HEK293 (cell line): ENCODE measurements around the gene APOBEC3F.
"Not testable (repeated sequence)": the region's sequence is repeated elsewhere in the genome, so short reads cannot be mapped to it uniquely, and the experiment has no call there.

Source experiments
- CTCF ChIA-PET: fragments of 350-600 bp; formaldehyde crosslinking; extraction: SDS; loops from one replicate; lab custom pipeline; 2021; ENCODE audit warnings: antibody characterized with exemption; lab: Yijun Ruan, JAX
- POLR2A ChIA-PET: fragments of 300-600 bp; formaldehyde crosslinking; extraction: SDS; loops from one replicate; lab custom pipeline; 2020; ENCODE audit warnings: antibody characterized with exemption, inconsistent platforms; lab: Yijun Ruan, JAX
- H3K27ac ChIP-seq: fragments of 200-500 bp; sonication (Bioruptor generic); 2 replicates; pipeline ENCODE4 v1.5.1; 2014; ENCODE audit warnings: low read depth, low read length, control low read depth, inconsistent platforms; ENCODE audit errors: extremely low read depth
- H3K36me3 ChIP-seq, 2 experiments: fragments of 200-500 bp in 1 of 2; sonication (Bioruptor generic) in 1 of 2; 1 replicate in 1 of 2; 2 replicates in 1 of 2; pipeline ENCODE4 v1.5.1; 2014 to 2017; ENCODE audit warnings: inconsistent platforms in 2 of 2, low read length in 2 of 2; ENCODE audit not compliant: control insufficient read depth in 2 of 2, insufficient read depth in 1 of 2
- H3K4me1 ChIP-seq: fragments of 200-500 bp; sonication (Bioruptor generic); 2 replicates; pipeline ENCODE4 v1.5.1; 2014; ENCODE audit warnings: mild to moderate bottlenecking, low read length, inconsistent platforms; ENCODE audit not compliant: control insufficient read depth, insufficient read depth
- H3K4me3 ChIP-seq: 2 replicates; pipeline ENCODE4 v1.5.1; 2011; ENCODE audit warnings: low read depth, mild to moderate bottlenecking, control low read depth, low read length, moderate library complexity
- H3K9me3 ChIP-seq: fragments of 200-500 bp; sonication (Bioruptor generic); 2 replicates; pipeline ENCODE4 v1.5.1; 2014; ENCODE audit warnings: low read depth, low read length, inconsistent platforms; ENCODE audit not compliant: control insufficient read depth, insufficient read depth
- EGR2 ChIP-seq: fragments of 450-650 bp; formaldehyde crosslinking; IDR thresholded peaks from 2 replicates; pipeline ENCODE4 v1.5.1; 2016; ENCODE audit warnings: low read depth, missing biosample characterization, missing genetic modification characterization
- GLIS1 ChIP-seq: fragments of 450-650 bp; formaldehyde crosslinking; IDR thresholded peaks from 2 replicates; pipeline ENCODE4 v1.5.1; 2016; ENCODE audit warnings: missing biosample characterization, missing genetic modification characterization
- GLIS2 ChIP-seq: fragments of 450-650 bp; formaldehyde crosslinking; IDR thresholded peaks from 2 replicates; pipeline ENCODE4 v1.5.1; 2016; ENCODE audit warnings: missing biosample characterization, missing genetic modification characterization
- IKZF3 ChIP-seq: fragments of 450-650 bp; IDR thresholded peaks from 2 replicates; pipeline ENCODE4 v1.5.0; 2018; ENCODE audit warnings: missing biosample characterization, mild to moderate bottlenecking, missing genetic modification characterization, moderate library complexity
- KLF1 ChIP-seq: fragments of 450-650 bp; formaldehyde crosslinking; IDR thresholded peaks from 2 replicates; pipeline ENCODE4 v1.5.1; 2016; ENCODE audit warnings: missing biosample characterization, missing genetic modification characterization
- KLF9 ChIP-seq: fragments of 450-650 bp; formaldehyde crosslinking; IDR thresholded peaks from 2 replicates; pipeline ENCODE4 v1.5.1; 2016; ENCODE audit warnings: missing biosample characterization, missing genetic modification characterization, low read depth
- SP2 ChIP-seq: fragments of 450-650 bp; formaldehyde crosslinking; IDR thresholded peaks from 2 replicates; pipeline ENCODE4 v1.5.1; 2016; ENCODE audit warnings: missing biosample characterization, missing genetic modification characterization
- ZBTB17 ChIP-seq: fragments of 450-650 bp; formaldehyde crosslinking; IDR thresholded peaks from 2 replicates; pipeline ENCODE4 v1.5.1; 2016; ENCODE audit warnings: missing biosample characterization, missing genetic modification characterization
- ZBTB44 ChIP-seq: fragments of 450-650 bp; IDR thresholded peaks from 2 replicates; pipeline ENCODE4 v1.5.1; 2018; ENCODE audit warnings: missing biosample characterization, mild to moderate bottlenecking, missing genetic modification characterization
- ZFHX2 ChIP-seq: fragments of 450-650 bp; formaldehyde crosslinking; conservative IDR thresholded peaks from 2 replicates; pipeline ENCODE4 v1.5.1; 2016; ENCODE audit warnings: missing biosample characterization, missing genetic modification characterization
- ZIC2 ChIP-seq: fragments of 450-650 bp; formaldehyde crosslinking; IDR thresholded peaks from 2 replicates; pipeline ENCODE4 v1.5.1; 2016; ENCODE audit warnings: missing biosample characterization, missing genetic modification characterization
- ZNF335 ChIP-seq: fragments of 450-650 bp; formaldehyde crosslinking; conservative IDR thresholded peaks from 2 replicates; pipeline ENCODE4 v1.5.1; 2016; ENCODE audit warnings: missing biosample characterization, missing genetic modification characterization

The APOBEC3F gene

DNA sequence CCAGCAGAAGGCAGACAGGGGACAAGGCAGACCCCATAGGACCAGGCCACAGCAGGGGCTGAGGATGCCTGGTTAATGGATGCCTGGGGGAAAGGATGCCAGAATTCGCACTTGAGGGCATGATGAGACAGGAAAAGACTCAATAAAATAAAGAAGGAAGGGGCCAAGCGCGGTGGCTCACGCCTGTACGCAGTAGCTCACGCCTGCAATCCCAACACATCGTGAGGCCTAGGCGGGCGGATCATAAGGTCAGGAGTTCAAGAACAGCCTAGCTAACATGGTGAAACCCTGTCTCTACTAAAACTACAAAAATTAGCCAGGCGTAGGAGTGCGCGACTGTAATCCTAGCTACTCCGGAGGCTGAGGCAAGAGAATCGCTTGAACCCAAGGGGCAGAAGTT lies 10.0 kb upstream of the APOBEC3F start:
- TF ChIP-seq EGR2 (tag by site-specific recombination) = peak; percentile 44
- no peak for TF ChIP-seq ZBTB44 (tag by site-specific recombination)
- ChIA-PET CTCF (no interaction called here), POLR2A (no interaction called here)
- H3K36me3 ChIP-seq = no peaks in the 10 kb centered on the region
- H3K9me3 ChIP-seq = no peaks in the 10 kb centered on the region
- H3K4me3 ChIP-seq = no peak overlapping the region
- H3K27ac ChIP-seq = no peak overlapping the region
- no peaks in the 10 kb centered on the region for H3K4me1 ChIP-seq

- CTCF ChIA-PET, H3K4me3 ChIP-seq, H3K36me3 ChIP-seq, H3K9me3 ChIP-seq, H3K27ac ChIP-seq, H3K4me1 ChIP-seq: not testable (repeated sequence)
- POLR2A ChIA-PET = interaction anchor here (0.6 kb wide), 1 partner anchor 42 kb away, joined by 3 read pairs; no protein-coding TSS in a partner anchor
Observed at GRCh38 chr22:39031434-39032295, 9.0 kb upstream of the APOBEC3F start.

DNA sequence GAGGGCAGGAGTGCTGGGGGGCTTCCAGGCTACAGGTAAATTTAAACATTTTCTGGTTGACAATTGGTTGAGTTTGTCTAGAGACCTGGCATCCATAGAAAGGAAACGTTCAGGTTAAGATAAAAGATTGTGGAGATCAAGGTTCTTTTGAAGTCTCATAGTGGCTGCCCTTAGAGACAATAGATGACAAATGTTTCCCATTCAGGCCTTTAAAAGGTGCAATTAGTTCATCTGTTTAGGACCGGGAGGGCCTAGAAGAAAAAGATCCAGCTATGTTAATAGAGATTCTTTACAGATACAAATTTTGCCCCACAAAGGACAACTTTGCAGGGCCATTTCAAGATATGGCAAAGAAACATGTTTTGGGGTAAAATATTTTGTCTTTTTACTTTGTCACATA lies 3.6 kb upstream of the APOBEC3F start:
- CTCF ChIA-PET, H3K4me3 ChIP-seq, POLR2A ChIA-PET, H3K36me3 ChIP-seq, H3K4me1 ChIP-seq, H3K9me3 ChIP-seq, H3K27ac ChIP-seq: not testable (repeated sequence)

GRCh38 chr22:39039306-39040126 lies 1.1 kb upstream of the APOBEC3F start:
- TF ChIP-seq ZFHX2 (tag by site-specific recombination) (no peak), ZNF335 (peak; percentile 99)
- Histone ChIP-seq H3K27ac (peak overlapping the region; percentile 1; the same call in 1 of the 2 replicates), H3K4me1 (no peaks in the 10 kb centered on the region), H3K4me3 (no peak overlapping the region), H3K9me3 (no peaks in the 10 kb centered on the region), H3K36me3 (peaks cover 3 to 5% of the 10 kb centered on the region in 2 experiments; a peak in 2 of 3 replicates)
- POLR2A ChIA-PET = no interaction called here
- CTCF ChIA-PET = interaction anchor here (0.6 kb wide), 1 partner anchor 309 kb away, joined by 3 read pairs; no protein-coding TSS in a partner anchor

DNA sequence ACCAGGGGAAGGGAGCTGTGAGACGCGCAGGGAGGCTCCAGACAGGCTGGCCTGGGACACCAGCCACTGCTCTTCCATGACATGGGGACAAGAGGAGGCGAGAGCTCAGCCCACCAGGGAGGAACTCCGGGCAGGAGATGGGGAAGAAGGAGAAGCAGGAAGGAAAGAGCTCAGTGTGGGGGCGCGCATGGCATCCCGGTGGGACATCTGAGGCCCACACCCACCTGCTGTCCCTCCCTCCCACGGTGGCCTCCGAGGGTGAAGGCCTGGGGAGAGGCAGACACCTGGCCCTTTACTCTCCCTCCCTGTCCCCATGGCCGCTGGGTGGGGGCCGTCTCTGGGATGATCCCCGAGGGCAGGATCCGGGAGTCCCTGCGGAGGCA lies 518 bp upstream of the APOBEC3F start:
- POLR2A ChIA-PET, H3K4me1 ChIP-seq, H3K36me3 ChIP-seq, H3K9me3 ChIP-seq: not testable (repeated sequence)
- Histone ChIP-seq H3K4me3 (peak overlapping the region; percentile 2; the same call in 1 of the 2 replicates), H3K27ac (peak overlapping the region; percentile 1; the same call in 1 of the 2 replicates)
- TF ChIP-seq KLF9 (tag by site-specific recombination) = peak; percentile 21; the same call in 1 of the 2 replicates
- peak; percentile 34; the same call in 1 of the 2 replicates for TF ChIP-seq GLIS2
- TF ChIP-seq KLF1 = peak; percentile 10; the same call in 1 of the 2 replicates
- TF ChIP-seq EGR2 (tag by site-specific recombination) = peak; percentile 70
- peak; percentile 55; the same call in 1 of the 2 replicates for TF ChIP-seq SP2 (tag by site-specific recombination)
- TF ChIP-seq GLIS1 (tag by site-specific recombination) = peak; percentile 86
- TF ChIP-seq ZIC2 (tag by site-specific recombination) = peak; percentile 92
- 0 out of 2 replicates have a peak, but pooled peaks have one; percentile 12 for TF ChIP-seq IKZF3 (tag by site-specific recombination)
- TF ChIP-seq ZFHX2 (tag by site-specific recombination) = peak; percentile 69
- TF ChIP-seq ZBTB17 (tag by site-specific recombination) = peak; percentile 57; the same call in 1 of the 2 replicates
- CTCF ChIA-PET = interaction anchor here (0.5 kb wide), 1 partner anchor 94 kb away, joined by 3 read pairs; no protein-coding TSS in a partner anchor
